AG04449 (cell line): ENCODE data around the gene ING4.

Experiments
- CTCF ChIA-PET: fragments of 350-600 bp; formaldehyde crosslinking; extraction: SDS; loops from one replicate; lab custom pipeline; 2021; ENCODE audit warnings: antibody characterized with exemption; lab: Yijun Ruan, JAX
- POLR2A ChIA-PET: fragments of 400-600, 350-600 bp; formaldehyde crosslinking; extraction: SDS; loops from one replicate; lab custom pipeline; 2020; ENCODE audit warnings: antibody characterized with exemption, inconsistent platforms; lab: Yijun Ruan, JAX
- DNase-seq: peaks from one replicate; pipeline ENCODE4 v3.0.0-alpha.2; 2010; ENCODE audit warnings: low read depth, low spot score
- H3K4me3 ChIP-seq: 2 replicates; pipeline ENCODE4 v1.5.1; 2011; ENCODE audit warnings: low read depth, mild to moderate bottlenecking, control low read depth, low read length
- TF ChIP-seq, protein P1 (sequence below): IDR thresholded peaks from one replicate; pipeline ENCODE4 v1.5.1; 2011; ENCODE audit warnings: mild to moderate bottlenecking, moderate library complexity, low read length, control low read depth, inconsistent platforms; ENCODE audit not compliant: insufficient read depth; ENCODE audit errors: missing control alignments

ING4 gene

DNA sequence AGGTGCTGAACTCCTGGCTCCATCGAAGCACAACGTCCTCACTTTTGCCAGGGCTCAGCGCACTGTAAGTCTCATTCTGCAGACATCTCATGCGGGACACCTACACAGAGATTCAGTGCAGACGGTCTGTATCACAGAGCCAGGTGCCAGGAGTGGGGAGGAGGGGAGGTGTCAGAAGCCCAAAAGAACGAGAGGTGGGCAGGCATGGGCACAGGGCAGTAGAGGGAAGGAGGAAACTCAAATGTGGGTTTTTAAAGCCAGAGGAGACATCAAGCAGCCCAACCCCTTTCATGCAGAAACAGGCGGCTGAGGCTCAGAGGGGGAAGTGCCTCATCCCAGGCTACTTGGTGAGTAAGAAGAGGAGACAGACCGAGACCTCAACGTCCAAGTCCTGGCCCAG lies 24.6 kb downstream of the ING4 start:
- TF ChIP-seq, protein P1, sequence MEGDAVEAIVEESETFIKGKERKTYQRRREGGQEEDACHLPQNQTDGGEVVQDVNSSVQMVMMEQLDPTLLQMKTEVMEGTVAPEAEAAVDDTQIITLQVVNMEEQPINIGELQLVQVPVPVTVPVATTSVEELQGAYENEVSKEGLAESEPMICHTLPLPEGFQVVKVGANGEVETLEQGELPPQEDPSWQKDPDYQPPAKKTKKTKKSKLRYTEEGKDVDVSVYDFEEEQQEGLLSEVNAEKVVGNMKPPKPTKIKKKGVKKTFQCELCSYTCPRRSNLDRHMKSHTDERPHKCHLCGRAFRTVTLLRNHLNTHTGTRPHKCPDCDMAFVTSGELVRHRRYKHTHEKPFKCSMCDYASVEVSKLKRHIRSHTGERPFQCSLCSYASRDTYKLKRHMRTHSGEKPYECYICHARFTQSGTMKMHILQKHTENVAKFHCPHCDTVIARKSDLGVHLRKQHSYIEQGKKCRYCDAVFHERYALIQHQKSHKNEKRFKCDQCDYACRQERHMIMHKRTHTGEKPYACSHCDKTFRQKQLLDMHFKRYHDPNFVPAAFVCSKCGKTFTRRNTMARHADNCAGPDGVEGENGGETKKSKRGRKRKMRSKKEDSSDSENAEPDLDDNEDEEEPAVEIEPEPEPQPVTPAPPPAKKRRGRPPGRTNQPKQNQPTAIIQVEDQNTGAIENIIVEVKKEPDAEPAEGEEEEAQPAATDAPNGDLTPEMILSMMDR: no peak
- ChIA-PET CTCF (no interaction called here), POLR2A (no interaction called here)
- H3K4me3 ChIP-seq: no peak overlapping the region
- DNase-seq: no peak

DNA sequence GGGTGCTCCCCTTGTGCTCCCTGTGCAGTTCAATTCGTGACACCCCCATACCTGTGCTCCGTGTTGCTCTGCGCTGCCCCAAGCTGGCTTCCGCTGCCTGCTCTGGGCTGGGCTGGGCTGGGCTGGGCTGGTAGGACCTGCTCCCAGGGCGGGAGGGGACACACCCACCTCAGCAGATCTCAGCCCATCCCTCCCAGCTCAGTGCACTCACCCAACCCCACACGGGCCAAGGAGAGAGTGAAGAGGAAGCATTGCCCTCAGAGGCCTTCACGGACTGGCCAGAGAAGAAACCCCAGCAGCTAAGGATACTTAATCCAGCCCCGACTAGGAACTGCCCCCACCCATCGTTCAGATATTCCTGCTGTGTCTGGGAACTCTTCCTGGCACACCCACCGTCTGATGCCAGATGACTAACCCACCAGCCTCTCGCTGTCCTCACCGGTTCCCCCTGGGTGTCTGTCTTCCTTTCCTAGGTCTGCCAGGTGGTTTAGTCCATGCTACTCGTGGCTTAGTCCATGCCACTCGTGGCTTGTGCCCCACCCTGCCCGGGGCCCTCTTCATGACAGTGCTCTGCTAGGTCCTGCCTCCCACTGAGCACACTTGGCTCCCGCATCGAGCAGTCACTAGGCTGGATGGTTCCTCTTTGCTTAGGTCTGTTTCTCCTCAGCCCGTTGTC lies 26.9 kb downstream of the ING4 start, which contains the start of gene LPAR5:
Gene LPAR5 (minus strand): TSS at position 104 of the 676 bp plus-strand sequence. CDS start 14,711 bp downstream, outside the sequence.
- TF ChIP-seq, protein P1: no peak
- ChIA-PET CTCF (interaction anchor here (2.5 kb wide), 1 partner anchor 15 kb away, joined by 8 read pairs; no protein-coding TSS in a partner anchor), POLR2A (no interaction called here)
- DNase-seq: no peak
- H3K4me3 ChIP-seq: no peak within 1 kb of the TSS

DNA sequence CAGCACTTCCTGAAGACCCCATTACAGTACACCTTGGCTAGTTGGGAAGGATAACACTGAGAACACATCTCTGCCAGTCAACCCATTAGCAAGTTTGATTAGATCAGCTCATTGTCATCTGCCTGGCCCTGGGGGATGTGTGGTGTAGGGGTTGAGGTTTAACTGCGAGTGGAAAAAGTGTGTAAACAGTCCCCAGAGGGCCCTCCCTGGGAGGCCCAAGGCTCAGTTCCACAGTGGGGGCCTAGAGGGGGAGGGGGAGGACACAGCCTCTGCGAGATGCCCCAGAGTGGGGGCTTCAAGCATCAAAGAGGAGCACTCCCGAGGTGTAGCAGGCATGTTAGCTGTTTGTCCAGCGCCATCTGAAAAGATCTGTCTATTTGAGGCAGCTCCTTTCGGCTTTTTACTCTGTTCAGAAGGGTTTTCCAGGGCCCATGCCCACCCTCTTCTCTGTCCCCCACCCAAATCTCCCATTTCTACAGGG lies 27.5 kb downstream of the ING4 start:
- no peak for DNase-seq
- ChIA-PET CTCF (interaction anchor here (2.5 kb wide), 1 partner anchor 15 kb away, joined by 8 read pairs; no protein-coding TSS in a partner anchor), POLR2A (interaction anchor here (0.5 kb wide), 1 partner anchor 200 kb away, joined by 3 read pairs; no protein-coding TSS in a partner anchor)
- TF ChIP-seq, protein P1: no peak
- no peak overlapping the region for H3K4me3 ChIP-seq

DNA sequence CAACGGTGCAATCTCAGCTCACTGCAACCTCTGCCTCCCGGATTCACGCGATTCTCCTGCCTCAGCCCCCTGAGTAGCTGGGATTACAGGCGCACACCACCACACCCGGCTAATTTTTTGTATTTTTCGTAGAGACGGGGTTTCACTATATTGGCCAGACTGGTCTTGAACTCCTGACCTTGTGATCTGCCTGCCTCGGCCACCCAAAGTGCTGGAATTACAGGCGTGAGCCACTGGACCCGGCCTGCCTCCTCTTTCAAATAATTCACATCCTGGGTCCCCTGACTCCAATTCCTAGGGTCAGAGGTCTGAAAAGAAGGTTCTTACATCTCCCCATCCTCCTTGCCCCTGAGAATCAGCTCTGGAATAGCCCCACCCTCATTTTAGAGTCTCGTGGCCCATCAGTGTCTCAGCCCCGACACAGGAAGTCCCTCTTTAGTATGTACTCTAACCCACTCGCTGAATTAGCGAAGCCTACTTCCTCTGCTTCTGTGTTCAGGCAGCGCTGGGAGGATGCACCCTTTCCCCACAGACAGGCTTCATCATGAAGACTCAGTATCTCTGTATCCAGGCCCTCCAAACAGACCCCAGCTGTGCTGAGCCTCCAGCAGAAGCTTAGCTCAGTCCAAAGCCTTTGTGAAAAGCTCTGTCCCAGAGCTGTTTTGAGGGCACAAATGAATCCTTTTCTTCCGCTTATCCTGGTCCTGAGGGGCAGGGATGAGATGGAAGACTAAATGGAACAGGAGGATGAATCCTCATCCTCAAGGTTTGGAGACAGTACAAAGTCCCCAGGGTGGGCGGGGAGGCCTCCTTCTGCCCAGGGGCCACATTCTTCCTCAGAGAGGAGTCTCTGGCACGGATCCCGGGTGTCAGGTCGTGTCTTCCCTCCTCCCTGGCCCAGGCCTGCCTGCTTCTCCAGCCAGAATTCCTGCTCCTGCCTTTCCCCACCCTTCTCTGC lies 30.6 kb downstream of the ING4 start:
- ChIA-PET CTCF (interaction anchor here (1.0 to 4.1 kb wide), 5 partner anchors 12 to 147 kb away, joined by 3 to 34 read pairs (median 5); no protein-coding TSS in a partner anchor), POLR2A (no interaction called here)
- DNase-seq: no peak
- TF ChIP-seq, protein P1: no peak
- H3K4me3 ChIP-seq: no peak overlapping the region

DNA sequence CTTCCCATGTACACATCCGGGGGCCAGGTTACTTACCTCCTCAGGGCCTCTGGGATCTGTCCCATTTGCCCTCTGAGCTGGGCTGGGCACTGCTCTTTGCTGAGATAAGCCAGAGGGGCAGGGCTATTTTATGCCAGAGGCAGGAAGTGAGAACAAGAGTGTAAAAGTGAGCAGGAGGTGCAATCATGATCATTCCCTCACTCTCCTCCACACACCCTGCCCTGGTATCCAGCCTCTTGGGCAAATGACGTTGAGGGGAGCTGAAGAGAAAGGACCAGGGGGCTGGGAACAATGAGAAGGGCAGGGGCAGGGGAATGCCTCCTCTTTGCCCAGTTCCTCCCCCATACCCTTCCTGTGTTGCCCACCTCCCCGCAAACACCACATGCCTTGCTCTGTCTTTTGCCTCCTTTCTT lies 31.4 kb downstream of the ING4 start:
- no peak for DNase-seq
- POLR2A ChIA-PET: no interaction called here
- H3K4me3 ChIP-seq: no peak overlapping the region
- CTCF ChIA-PET: interaction anchor here (1.0 to 4.1 kb wide), 6 partner anchors 11 to 148 kb away, joined by 3 to 34 read pairs (median 4); no protein-coding TSS in a partner anchor
- TF ChIP-seq, protein P1: no peak
